ENCODE results near the gene KLLN. TPM values are rescaled to one million over a fixed set of nuclear protein-coding genes. Genes with fewer than 3 reads are reported as not detected.

KLLN gene
- total and polyA plus RNA-seq, 2 of the 13 experiments (the other 11 are each of a cell fraction or from before 2014, with no cell fraction given) = 0.08 to 0.44 TPM

DNA sequence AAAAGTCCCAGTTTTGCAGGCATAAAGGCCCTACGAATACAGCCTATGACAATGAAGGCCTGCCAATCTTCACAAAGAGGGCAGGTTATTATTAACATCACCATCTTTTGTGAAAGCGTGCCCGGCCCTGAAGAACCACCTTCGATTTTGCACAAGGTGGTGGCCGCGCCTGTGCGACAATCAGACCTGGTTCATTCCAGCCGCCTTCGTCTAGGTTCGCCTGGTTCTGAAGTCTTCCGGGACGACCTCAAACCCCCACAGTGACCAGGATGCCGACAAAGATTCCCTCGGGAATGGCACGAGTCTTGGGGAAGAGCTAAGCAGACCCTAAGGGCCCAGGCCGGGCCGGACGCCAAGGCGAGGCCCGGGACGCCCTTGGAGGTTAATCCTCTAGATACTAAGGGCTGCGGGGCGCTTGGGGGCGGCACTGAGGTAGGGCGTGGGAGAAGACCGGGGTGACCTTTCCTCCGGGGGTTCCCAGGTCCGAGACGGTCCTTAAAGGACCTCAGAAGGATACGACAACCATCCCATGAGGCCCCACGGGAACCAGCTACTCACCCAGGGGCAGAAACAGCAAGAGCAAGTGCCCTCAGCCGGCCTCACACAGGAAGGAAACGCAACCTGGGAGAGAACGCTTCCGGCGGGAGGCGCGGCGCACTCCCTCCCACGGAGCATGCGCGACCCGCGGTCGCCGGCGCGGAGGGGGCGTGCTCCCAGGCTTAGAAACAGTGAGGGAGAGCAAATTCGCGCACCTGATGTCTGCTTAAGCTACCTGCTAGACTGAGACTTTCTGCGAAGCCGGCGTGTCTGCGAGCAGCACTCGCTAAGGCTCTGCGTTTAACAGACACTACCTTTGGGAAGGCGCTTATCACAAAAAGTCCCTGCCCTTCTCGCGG, 45.5 kb downstream of the KLLN start, which contains the start of gene ATAD1 (continued):
- TF ChIP-seq NBN (conservative IDR thresholded peaks at IDR 0.05) (no peak), ZNF512 (CRISPR knock-in tag; IDR thresholded peaks at IDR 0.05) (no peak), GABPA (IDR thresholded peaks at IDR 0.05; ENCODE audit: low read depth, low read length) (peak; percentile 93), GABPA (CRISPR knock-in tag; IDR thresholded peaks at IDR 0.05; ENCODE audit: low read depth) (peak; percentile 94), KMT2A (CRISPR knock-in tag; IDR thresholded peaks at IDR 0.05) (peak; percentile 89), SRSF9 (IDR thresholded peaks at IDR 0.05; ENCODE audit: borderline replicate concordance, insufficient read depth, low read depth, low read length, poor library complexity, severe bottlenecking) (no peak), XRCC5 (optimal IDR thresholded peaks at IDR 0.05; ENCODE audit: low read length) (peak; percentile 31), REL (CRISPR knock-in tag; conservative IDR thresholded peaks at IDR 0.05) (no peak), ARID2 (CRISPR knock-in tag; IDR thresholded peaks at IDR 0.05; ENCODE audit: borderline replicate concordance) (peak; percentile 87; the same call in 1 of the 2 replicates), ZEB1 (IDR thresholded peaks at IDR 0.05; ENCODE audit: insufficient replicate concordance, low read depth) (peak; percentile 61), FLYWCH1 (CRISPR knock-in tag; IDR thresholded peaks at IDR 0.05) (no peak), NR1H2 (CRISPR knock-in tag; IDR thresholded peaks at IDR 0.05; ENCODE audit: borderline replicate concordance, low read depth) (0 out of 2 replicates have a peak, but pooled peaks have one; percentile 64), MBD4 (IDR thresholded peaks at IDR 0.05; ENCODE audit: borderline replicate concordance, low read length) (no peak), IRF1 (CRISPR knock-in tag; IDR thresholded peaks at IDR 0.05; ENCODE audit: low read depth) (no peak), SALL1 (CRISPR knock-in tag; IDR thresholded peaks at IDR 0.05) (peak; percentile 65), MATR3 (CRISPR knock-in tag; IDR thresholded peaks at IDR 0.05) (no peak), ZNF556 (CRISPR knock-in tag; IDR thresholded peaks at IDR 0.05; ENCODE audit: borderline replicate concordance) (peak; percentile 41), CREM (IDR thresholded peaks at IDR 0.05) (no peak), CREM (CRISPR knock-in tag; IDR thresholded peaks at IDR 0.05) (no peak), IRX3 (CRISPR knock-in tag; IDR thresholded peaks at IDR 0.05; ENCODE audit: borderline replicate concordance, low read depth) (no peak), ZNF343 (CRISPR knock-in tag; IDR thresholded peaks at IDR 0.05) (0 out of 2 replicates have a peak, but pooled peaks have one; percentile 58), HOXA3 (CRISPR knock-in tag; IDR thresholded peaks at IDR 0.05) (peak; percentile 70; the same call in 1 of the 2 replicates), ZBTB7B (CRISPR knock-in tag; IDR thresholded peaks at IDR 0.05) (no peak), ZNF572 (CRISPR knock-in tag; IDR thresholded peaks at IDR 0.05) (no peak)
- TF ChIP-seq, protein P1, sequence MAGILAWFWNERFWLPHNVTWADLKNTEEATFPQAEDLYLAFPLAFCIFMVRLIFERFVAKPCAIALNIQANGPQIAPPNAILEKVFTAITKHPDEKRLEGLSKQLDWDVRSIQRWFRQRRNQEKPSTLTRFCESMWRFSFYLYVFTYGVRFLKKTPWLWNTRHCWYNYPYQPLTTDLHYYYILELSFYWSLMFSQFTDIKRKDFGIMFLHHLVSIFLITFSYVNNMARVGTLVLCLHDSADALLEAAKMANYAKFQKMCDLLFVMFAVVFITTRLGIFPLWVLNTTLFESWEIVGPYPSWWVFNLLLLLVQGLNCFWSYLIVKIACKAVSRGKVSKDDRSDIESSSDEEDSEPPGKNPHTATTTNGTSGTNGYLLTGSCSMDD (CRISPR knock-in tag; IDR thresholded peaks at IDR 0.05) = no peak
- TF ChIP-seq, protein P2, sequence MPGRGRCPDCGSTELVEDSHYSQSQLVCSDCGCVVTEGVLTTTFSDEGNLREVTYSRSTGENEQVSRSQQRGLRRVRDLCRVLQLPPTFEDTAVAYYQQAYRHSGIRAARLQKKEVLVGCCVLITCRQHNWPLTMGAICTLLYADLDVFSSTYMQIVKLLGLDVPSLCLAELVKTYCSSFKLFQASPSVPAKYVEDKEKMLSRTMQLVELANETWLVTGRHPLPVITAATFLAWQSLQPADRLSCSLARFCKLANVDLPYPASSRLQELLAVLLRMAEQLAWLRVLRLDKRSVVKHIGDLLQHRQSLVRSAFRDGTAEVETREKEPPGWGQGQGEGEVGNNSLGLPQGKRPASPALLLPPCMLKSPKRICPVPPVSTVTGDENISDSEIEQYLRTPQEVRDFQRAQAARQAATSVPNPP (CRISPR knock-in tag; IDR thresholded peaks at IDR 0.05) = no peak

Data from HepG2 (cell line).